Trophoblast cell (in vitro differentiated cells and primary cell): Measurements from ENCODE around the gene RAB7A.

ENCODE experiments used
- DNase-seq, 2 donors: peaks; one replicate each; pipeline ENCODE4 v3.0.0-alpha.2; 2016
- H2AFZ ChIP-seq: 2 replicates; pipeline ENCODE4 v1.6.1; 2013; ENCODE audit warnings: low read length, moderate library complexity, mild to moderate bottlenecking; ENCODE audit not compliant: insufficient read depth, poor library complexity
- H2AK5ac ChIP-seq: 2 replicates; pipeline ENCODE4 v1.6.1; 2013; ENCODE audit warnings: mild to moderate bottlenecking, low read length
- H2BK120ac ChIP-seq: 2 replicates; pipeline ENCODE4 v1.6.1; 2013; ENCODE audit warnings: low read length, mild to moderate bottlenecking, moderate library complexity; ENCODE audit not compliant: insufficient read depth, poor library complexity
- H2BK12ac ChIP-seq: 2 replicates; pipeline ENCODE4 v1.6.1; 2013; ENCODE audit warnings: mild to moderate bottlenecking, low read length, moderate library complexity
- H2BK5ac ChIP-seq: 2 replicates; pipeline ENCODE4 v1.6.1; 2013; ENCODE audit warnings: low read length, low read depth, moderate library complexity, mild to moderate bottlenecking; ENCODE audit not compliant: poor library complexity
- H3K14ac ChIP-seq: 2 replicates; pipeline ENCODE4 v1.6.1; 2013; ENCODE audit warnings: mild to moderate bottlenecking, low read length
- H3K18ac ChIP-seq: 2 replicates; pipeline ENCODE4 v1.6.1; 2013; ENCODE audit warnings: mild to moderate bottlenecking, low read length
- H3K23ac ChIP-seq: 2 replicates; pipeline ENCODE4 v1.6.1; 2013; ENCODE audit warnings: low read length
- H3K27ac ChIP-seq: 2 replicates; pipeline ENCODE4 v1.5.1; 2013; ENCODE audit warnings: low read depth, mild to moderate bottlenecking, inconsistent platforms, low read length, moderate library complexity
- H3K27me3 ChIP-seq: 2 replicates; pipeline ENCODE4 v1.6.1; 2013; ENCODE audit warnings: inconsistent platforms, mild to moderate bottlenecking, low read length, moderate library complexity; ENCODE audit not compliant: insufficient read depth
- H3K36me3 ChIP-seq, 2 experiments: 1 replicate in 1 of 2; 2 replicates in 1 of 2; pipeline ENCODE4 v1.6.1; 2013; ENCODE audit warnings: low read length in 2 of 2, mild to moderate bottlenecking in 2 of 2, moderate library complexity in 1 of 2; ENCODE audit not compliant: insufficient read depth in 2 of 2, control insufficient read depth in 1 of 2
- H3K4ac ChIP-seq: 2 replicates; pipeline ENCODE4 v1.6.1; 2013; ENCODE audit warnings: low read depth, mild to moderate bottlenecking, low read length, moderate library complexity
- H3K4me1 ChIP-seq, 2 experiments: 1 replicate in 1 of 2; 2 replicates in 1 of 2; pipeline ENCODE4 v1.6.1; 2013; ENCODE audit warnings: low read length in 2 of 2, mild to moderate bottlenecking in 2 of 2, moderate library complexity in 1 of 2; ENCODE audit not compliant: insufficient read depth in 2 of 2, control insufficient read depth in 1 of 2
- H3K4me2 ChIP-seq: 2 replicates; pipeline ENCODE4 v1.6.1; 2013; ENCODE audit warnings: inconsistent platforms, mild to moderate bottlenecking, low read length, moderate library complexity
- H3K4me3 ChIP-seq: 2 replicates; pipeline ENCODE4 v1.5.1; 2013; ENCODE audit warnings: mild to moderate bottlenecking, low read depth, low read length, inconsistent platforms
- H3K79me1 ChIP-seq: one replicate; pipeline ENCODE4 v1.6.1; 2013; ENCODE audit warnings: low read length
- H3K79me2 ChIP-seq: 2 replicates; pipeline ENCODE4 v1.6.1; 2013; ENCODE audit warnings: low read length, mild to moderate bottlenecking; ENCODE audit not compliant: control insufficient read depth, insufficient read depth, poor library complexity
- H3K9ac ChIP-seq: 2 replicates; pipeline ENCODE4 v1.6.1; 2013; ENCODE audit warnings: mild to moderate bottlenecking, low read length
- H3K9me3 ChIP-seq: 2 replicates; pipeline ENCODE4 v1.6.1; 2013; ENCODE audit warnings: low read depth, mild to moderate bottlenecking, control low read depth, inconsistent platforms, low read length; ENCODE audit not compliant: insufficient read depth
- H4K12ac ChIP-seq: 2 replicates; pipeline ENCODE4 v1.6.1; 2013; ENCODE audit warnings: low read depth, mild to moderate bottlenecking, low read length, moderate library complexity
- H4K8ac ChIP-seq: 2 replicates; pipeline ENCODE4 v1.6.1; 2013; ENCODE audit warnings: low read depth, mild to moderate bottlenecking, low read length, moderate library complexity
- H4K91ac ChIP-seq: one replicate; pipeline ENCODE4 v1.6.1; 2013; ENCODE audit warnings: low read depth, mild to moderate bottlenecking, low read length, moderate library complexity
- WGBS: extraction: QIAGEN DNeasy Blood & Tissue Kit; methylation state at CpG from one replicate; pipeline ENCODE4 v1.1.7; 2013; ENCODE audit warnings: missing lambda C conversion rate; ENCODE audit not compliant: insufficient read length, insufficient coverage; ENCODE audit errors: extremely low coverage; 5-methylcytosine and 5-hydroxymethylcytosine counted together

RAB7A gene

GRCh38 chr3:128820252-128820839 is 94.4 kb downstream of the RAB7A start:
- no peak for DNase-seq
- H3K18ac ChIP-seq, result no peak overlapping the region
- H4K8ac ChIP-seq, result no peak overlapping the region
- no peak overlapping the region for H2BK5ac ChIP-seq
- no peaks in the 10 kb centered on the region for H3K79me1 ChIP-seq
- no peak overlapping the region for H4K91ac ChIP-seq
- no peak overlapping the region for H3K23ac ChIP-seq
- H3K4me1 ChIP-seq, result peaks cover 4 to 5% of the 10 kb centered on the region in 2 experiments
- no peak overlapping the region for H2AK5ac ChIP-seq
- no CpG with 5 or more reads among the region's 7 CpGs for WGBS
- H3K9ac ChIP-seq, result no peak overlapping the region
- H3K27ac ChIP-seq, result no peak overlapping the region
- H2BK120ac ChIP-seq, result no peak overlapping the region
- peaks cover 8 to 21% of the 10 kb centered on the region in 2 experiments for H3K36me3 ChIP-seq
- no peak overlapping the region for H4K12ac ChIP-seq
- no peak overlapping the region for H3K14ac ChIP-seq
- no peak overlapping the region for H3K4ac ChIP-seq
- no peaks in the 10 kb centered on the region for H3K9me3 ChIP-seq
- no peak overlapping the region for H3K4me3 ChIP-seq
- H3K27me3 ChIP-seq, result no peaks in the 10 kb centered on the region
- H3K4me2 ChIP-seq, result no peak overlapping the region
- no peaks in the 10 kb centered on the region for H3K79me2 ChIP-seq
- no peak overlapping the region for H2AFZ ChIP-seq
- no peak overlapping the region for H2BK12ac ChIP-seq

- no peaks in the 10 kb centered on the region for H3K79me2 ChIP-seq
- H3K4ac ChIP-seq, result no peak overlapping the region
- no peak overlapping the region for H2AFZ ChIP-seq
- peaks cover 4 to 5% of the 10 kb centered on the region in 2 experiments for H3K4me1 ChIP-seq
- no peak overlapping the region for H3K23ac ChIP-seq
- peaks cover 5 to 14% of the 10 kb centered on the region in 2 experiments for H3K36me3 ChIP-seq
- H2AK5ac ChIP-seq, result no peak overlapping the region
- no peak overlapping the region for H2BK12ac ChIP-seq
- no peak for DNase-seq
- H3K9ac ChIP-seq, result no peak overlapping the region
- no peak overlapping the region for H4K91ac ChIP-seq
- H3K4me2 ChIP-seq, result no peak overlapping the region
- no CpG with 5 or more reads among the region's 6 CpGs for WGBS
- no peaks in the 10 kb centered on the region for H3K9me3 ChIP-seq
- no peaks in the 10 kb centered on the region for H3K27me3 ChIP-seq
- no peak overlapping the region for H3K4me3 ChIP-seq
- H4K12ac ChIP-seq, result no peak overlapping the region
- H2BK120ac ChIP-seq, result no peak overlapping the region
- no peak overlapping the region for H2BK5ac ChIP-seq
- no peak overlapping the region for H3K14ac ChIP-seq
- no peak overlapping the region for H3K27ac ChIP-seq
- no peak overlapping the region for H4K8ac ChIP-seq
- H3K18ac ChIP-seq, result no peak overlapping the region
- no peaks in the 10 kb centered on the region for H3K79me1 ChIP-seq
These were observed 97.0 kb downstream of the RAB7A start for GRCh38 chr3:128823008-128823407.

- WGBS, result no CpG with 5 or more reads among the region's 3 CpGs
- Histone ChIP-seq H2AK5ac (no peak overlapping the region), H3K27ac (no peak overlapping the region), H2BK5ac (no peak overlapping the region), H3K4me3 (no peak overlapping the region), H2AFZ (no peak overlapping the region), H3K4me1 (peaks cover 4 to 5% of the 10 kb centered on the region in 2 experiments), H3K4ac (no peak overlapping the region), H3K9me3 (no peaks in the 10 kb centered on the region), H4K91ac (no peak overlapping the region), H3K18ac (no peak overlapping the region), H3K27me3 (no peaks in the 10 kb centered on the region), H3K4me2 (no peak overlapping the region), H3K14ac (no peak overlapping the region), H2BK12ac (no peak overlapping the region), H2BK120ac (no peak overlapping the region), H4K12ac (no peak overlapping the region), H3K79me2 (no peaks in the 10 kb centered on the region), H3K9ac (no peak overlapping the region), H3K79me1 (no peaks in the 10 kb centered on the region), H4K8ac (no peak overlapping the region), H3K23ac (no peak overlapping the region), H3K36me3 (peaks cover 5 to 11% of the 10 kb centered on the region in 2 experiments)
- DNase-seq, result no peak
These were observed 97.6 kb downstream of the RAB7A start for GRCh38 chr3:128823631-128824030.

GRCh38 chr3:128824132-128824850 is 98.3 kb downstream of the RAB7A start:
- Histone ChIP-seq H3K79me1 (no peaks in the 10 kb centered on the region), H2BK5ac (no peak overlapping the region), H3K4ac (no peak overlapping the region), H3K4me2 (no peak overlapping the region), H2AK5ac (no peak overlapping the region), H3K14ac (no peak overlapping the region), H2BK12ac (no peak overlapping the region), H3K4me3 (no peak overlapping the region), H3K4me1 (peaks cover 4 to 5% of the 10 kb centered on the region in 2 experiments), H3K23ac (no peak overlapping the region), H3K18ac (no peak overlapping the region), H4K12ac (no peak overlapping the region), H2AFZ (no peak overlapping the region), H3K79me2 (no peaks in the 10 kb centered on the region), H3K9ac (no peak overlapping the region), H4K91ac (no peak overlapping the region), H3K27me3 (no peaks in the 10 kb centered on the region), H3K9me3 (no peaks in the 10 kb centered on the region), H3K27ac (no peak overlapping the region), H2BK120ac (no peak overlapping the region), H4K8ac (no peak overlapping the region), H3K36me3 (peaks cover 5% of the 10 kb centered on the region in 2 experiments)
- no CpG with 5 or more reads among the region's 10 CpGs for WGBS
- no peak for DNase-seq
